Fibroblast of skin of back (primary cell): ENCODE measurements around the gene MSLN. TPM values are rescaled to one million over a fixed set of nuclear protein-coding genes. Genes with fewer than 3 reads are reported as not detected.

Experiments
- DNase-seq: peaks from one replicate; pipeline ENCODE4 v3.0.0-alpha.2; 2013
- polyA plus RNA-seq, 2 experiments: library from polyadenylated mRNA; unstranded; fragments of 120-200 nt; gene quantifications; one replicate each; pipeline ENCODE4 v1.2.1, GENCODE V29; 2013; ENCODE audit not compliant: insufficient read length in 2 of 2

Gene MSLN
- polyA plus RNA-seq (2013, experiment 1 of 2; ENCODE audit: insufficient read length), result 0.29 TPM
- 0.14 TPM for polyA plus RNA-seq (2013, experiment 2 of 2; ENCODE audit: insufficient read length)

GRCh38 chr16:760545-761343, at the start of gene MSLN:
Gene MSLN, plus strand, starts transcription at chr16:760734. Its CDS starts 1,947 bp downstream, at chr16:762681.
- no peak for DNase-seq

- DNase-seq, result no peak
Observed at GRCh38 chr16:711084-711483, 49.5 kb upstream of the MSLN start.

DNA sequence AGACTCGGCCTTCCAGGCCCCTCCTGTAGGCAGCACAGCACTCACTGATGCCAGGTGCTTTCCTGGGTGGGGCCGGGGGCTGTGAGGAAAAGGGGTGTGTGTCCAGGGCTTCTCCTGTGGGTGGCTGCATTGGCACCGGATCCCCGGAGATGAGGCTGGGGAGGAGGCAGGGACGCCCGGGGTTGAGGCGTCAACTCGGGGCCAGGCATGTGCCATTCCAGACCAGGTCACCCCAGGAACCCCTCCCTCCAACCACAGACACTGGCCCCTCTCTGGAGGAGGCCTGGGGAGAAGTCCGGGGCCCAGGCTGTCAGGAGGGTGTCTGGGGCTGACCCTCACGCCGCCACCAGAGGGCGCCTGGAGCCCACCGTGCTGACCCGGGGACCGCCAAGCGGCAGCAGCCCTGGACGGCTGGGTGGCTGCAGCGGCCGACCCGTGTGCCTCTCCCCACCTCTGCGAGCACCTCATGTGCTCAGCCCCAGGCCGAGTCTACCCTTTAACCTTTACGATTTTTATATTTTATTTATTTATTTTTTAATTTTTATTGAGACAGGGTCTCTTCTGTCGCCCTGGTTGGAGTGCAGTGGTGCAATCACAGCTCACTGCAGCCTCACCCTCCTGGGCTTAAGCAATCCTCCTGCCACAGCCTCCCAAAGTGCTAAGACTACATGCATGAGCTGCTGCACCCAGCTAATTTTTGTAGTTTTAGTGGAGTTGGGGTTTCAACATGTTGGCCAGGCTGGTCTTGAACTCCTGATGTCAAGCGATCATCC, 48.8 kb upstream of the MSLN start:
- peak; percentile 60 for DNase-seq

GRCh38 chr16:712740-713250, 47.7 kb upstream of the MSLN start:
- DNase-seq, result peak; percentile 98

DNA sequence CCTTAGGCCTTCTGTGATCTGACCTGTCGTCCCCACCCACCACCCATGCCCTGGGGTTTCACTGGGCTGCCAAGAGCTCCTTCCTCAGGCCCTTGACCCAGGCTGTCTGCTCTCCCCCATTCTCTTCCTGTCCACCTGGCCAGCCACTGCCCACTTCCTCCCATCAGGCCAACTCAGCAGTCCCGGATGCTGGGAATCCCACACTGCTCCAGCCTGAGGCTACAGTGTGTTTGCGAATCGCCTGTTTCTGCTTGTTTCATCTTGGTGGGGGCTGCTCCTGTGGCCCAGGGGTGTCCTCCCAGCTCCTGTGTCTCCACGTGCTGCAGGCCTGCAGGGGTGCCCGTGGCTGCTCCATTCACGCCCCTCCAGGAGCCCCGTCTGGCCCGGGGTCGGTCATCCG, 46.5 kb upstream of the MSLN start:
- DNase-seq, result no peak

DNA sequence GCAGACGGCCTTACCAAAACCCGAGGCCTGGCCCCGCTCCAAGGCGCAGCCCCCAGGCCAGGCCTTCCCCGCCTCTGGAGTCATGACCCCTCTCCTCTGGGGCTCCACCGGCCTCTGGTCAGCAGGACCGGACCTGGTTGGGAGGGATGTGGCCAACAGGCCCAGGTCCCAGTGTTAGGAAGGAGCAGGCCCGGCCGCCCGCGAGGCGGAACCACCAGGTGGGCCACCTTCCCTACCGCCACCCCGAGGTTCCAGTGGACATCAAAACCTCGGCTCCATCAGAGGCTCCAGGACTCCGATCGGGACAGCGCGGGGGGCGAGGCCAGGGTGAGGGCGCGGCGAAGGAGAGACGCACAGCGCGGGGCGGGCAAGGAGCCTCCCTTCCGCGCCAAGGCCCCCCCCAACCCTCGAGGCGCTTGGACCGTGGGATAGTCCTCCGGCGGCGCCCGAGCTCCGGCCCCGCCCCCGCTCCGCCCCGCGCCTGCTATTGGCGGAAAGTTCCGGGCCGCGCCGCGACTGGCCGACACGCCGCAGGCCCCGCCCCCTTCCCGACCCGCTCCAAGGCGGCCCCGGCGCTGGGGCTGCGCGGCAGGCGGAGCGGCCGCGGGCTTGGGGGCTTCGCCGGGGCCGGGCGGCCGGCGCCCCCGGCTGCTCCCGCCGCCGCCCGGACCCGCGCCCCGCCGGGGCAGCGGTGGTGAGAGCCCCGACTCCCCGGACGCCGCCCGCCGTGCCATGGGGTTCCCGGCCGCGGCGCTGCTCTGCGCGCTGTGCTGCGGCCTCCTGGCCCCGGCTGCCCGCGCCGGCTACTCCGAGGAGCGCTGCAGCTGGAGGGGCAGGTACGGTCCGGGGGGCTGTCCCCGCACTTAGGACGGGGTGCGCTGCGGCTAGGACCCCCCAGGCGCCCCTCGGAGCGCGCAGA, 45.7 kb upstream of the MSLN start, which contains the start of gene METRN:
Gene METRN (plus strand): TSS at position 561 of the 919 bp plus-strand sequence. CDS start 172 bp downstream, at position 733.
- DNase-seq, result peak; percentile 87

GRCh38 chr16:715477-716199, 44.9 kb upstream of the MSLN start:
- DNase-seq, result peak; percentile 45

- peak; percentile 18 for DNase-seq
Observed at GRCh38 chr16:716200-716568, 44.4 kb upstream of the MSLN start.

DNA sequence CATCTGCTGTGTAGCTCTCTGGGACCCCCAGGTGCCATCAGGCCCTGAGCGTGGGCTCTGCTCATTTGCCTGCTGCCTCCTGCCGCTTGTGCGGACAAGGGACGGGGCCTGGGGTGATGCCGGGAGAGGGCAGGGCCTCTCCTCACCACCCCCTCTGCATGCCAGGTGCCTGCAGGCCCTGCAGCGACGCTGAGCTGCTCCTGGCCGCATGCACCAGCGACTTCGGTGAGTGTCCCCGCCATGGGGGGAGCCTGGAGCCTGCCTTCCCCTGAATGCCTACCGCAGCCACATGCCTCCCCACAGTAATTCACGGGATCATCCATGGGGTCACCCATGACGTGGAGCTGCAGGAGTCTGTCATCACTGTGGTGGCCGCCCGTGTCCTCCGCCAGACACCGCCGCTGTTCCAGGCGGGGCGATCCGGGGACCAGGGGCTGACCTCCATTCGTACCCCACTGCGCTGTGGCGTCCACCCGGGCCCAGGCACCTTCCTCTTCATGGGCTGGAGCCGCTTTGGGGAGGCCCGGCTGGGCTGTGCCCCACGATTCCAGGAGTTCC, 43.7 kb upstream of the MSLN start:
- DNase-seq, result no peak

DNA sequence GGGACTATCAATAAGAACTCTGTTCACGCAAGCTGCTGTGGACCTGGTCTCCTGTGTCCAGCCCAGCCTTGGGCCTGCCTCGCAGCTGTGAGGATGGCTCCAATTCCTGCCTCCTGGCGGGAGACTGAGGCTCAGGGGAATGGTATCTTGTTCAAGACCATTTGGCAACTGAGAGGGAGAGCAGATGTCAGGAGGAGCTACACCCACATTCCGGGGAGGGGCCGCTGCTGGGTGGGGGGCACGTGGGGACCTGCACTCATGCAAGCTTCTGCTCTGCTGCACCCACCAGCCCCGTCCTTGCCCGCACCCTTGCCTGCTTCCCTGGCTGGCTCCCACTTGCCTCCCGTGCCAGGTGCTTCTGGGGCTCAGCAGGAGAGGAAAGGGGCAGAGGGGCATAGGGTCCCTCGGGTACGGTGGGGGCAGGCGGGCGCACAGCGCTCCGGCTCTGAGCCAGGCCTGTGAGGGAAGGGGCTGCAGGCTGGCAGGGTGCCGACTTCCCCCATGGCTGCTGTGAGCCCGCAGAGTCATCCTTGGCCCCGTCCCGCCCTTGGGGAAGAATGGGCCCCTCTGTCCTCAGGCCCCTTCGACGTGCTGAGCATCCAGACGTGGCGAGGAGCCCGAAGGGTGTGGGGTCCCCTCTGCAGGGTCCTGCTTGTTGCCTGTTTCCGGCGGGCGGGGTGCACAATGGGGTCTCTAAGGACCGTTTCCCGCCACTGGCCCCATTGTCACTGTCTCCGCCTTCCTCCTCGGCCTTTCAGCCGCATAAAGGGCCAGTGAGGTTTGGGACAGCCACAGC, 42.9 kb upstream of the MSLN start:
- no peak for DNase-seq

DNA sequence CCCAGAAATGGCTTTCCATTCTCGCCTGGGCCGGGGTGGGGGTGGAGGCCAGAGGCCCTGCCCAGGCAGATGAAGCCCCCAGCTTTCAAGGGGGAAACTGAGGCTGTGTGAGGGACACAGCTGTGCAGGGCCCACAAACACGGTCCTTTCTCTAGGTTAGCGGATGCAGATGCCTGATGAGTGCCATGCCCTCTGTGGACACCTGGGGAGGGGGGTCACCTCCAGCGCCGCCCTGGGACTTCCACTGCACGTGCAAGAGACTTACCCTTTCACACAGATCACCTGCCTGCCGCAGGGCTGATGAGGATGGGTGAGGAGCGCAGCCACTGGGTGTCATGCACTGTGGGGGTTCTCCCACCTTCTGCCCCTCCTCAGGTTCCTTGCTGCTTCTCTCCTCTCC, 42.1 kb upstream of the MSLN start:
- no peak for DNase-seq

- DNase-seq, result no peak
Observed at GRCh38 chr16:718922-719321, 41.6 kb upstream of the MSLN start.

- DNase-seq, result peak; percentile 19
Observed at GRCh38 chr16:719815-720446, 40.6 kb upstream of the MSLN start.

- peak; percentile 75 for DNase-seq
Observed at GRCh38 chr16:720447-720989, 40.0 kb upstream of the MSLN start.

DNA sequence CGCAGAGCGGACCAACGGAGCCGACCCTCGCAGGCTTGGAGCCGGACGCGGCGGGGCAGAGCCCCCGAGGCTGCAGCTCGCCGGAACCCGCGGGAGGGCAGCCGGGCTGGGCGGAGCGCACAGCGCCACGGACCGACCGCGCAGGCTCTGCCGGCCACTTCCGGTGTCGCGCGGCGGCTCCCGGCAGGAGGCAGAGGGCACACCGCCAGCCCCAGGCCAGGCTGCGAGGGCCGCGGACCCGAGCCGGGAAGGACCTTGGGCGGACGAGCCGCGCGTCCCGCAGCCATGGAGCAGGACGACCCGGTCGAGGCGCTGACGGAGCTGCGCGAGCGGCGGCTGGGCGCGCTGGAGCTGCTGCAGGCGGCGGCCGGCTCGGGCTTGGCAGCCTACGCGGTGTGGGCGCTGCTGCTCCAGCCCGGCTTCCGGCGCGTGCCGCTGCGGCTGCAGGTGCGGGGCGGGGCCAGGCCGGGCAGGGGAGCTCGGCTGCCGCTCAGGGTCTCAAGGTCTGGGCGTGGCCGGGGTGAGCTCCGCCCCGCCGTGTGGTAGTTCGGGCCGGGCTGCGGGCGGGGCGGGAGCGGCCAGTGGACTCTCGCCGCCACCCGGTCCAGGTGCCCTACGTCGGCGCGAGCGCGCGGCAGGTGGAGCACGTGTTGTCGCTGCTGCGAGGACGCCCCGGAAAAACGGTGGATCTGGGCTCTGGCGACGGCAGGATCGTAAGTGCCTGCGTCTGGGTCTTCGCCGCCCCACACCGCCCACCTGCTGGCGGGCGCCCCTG, 39.4 kb upstream of the MSLN start, which contains the start of gene ANTKMT:
Gene ANTKMT (plus strand): TSS at position 157 of the 775 bp plus-strand sequence. CDS start 129 bp downstream, at position 286.
- DNase-seq, result peak; percentile 73

DNA sequence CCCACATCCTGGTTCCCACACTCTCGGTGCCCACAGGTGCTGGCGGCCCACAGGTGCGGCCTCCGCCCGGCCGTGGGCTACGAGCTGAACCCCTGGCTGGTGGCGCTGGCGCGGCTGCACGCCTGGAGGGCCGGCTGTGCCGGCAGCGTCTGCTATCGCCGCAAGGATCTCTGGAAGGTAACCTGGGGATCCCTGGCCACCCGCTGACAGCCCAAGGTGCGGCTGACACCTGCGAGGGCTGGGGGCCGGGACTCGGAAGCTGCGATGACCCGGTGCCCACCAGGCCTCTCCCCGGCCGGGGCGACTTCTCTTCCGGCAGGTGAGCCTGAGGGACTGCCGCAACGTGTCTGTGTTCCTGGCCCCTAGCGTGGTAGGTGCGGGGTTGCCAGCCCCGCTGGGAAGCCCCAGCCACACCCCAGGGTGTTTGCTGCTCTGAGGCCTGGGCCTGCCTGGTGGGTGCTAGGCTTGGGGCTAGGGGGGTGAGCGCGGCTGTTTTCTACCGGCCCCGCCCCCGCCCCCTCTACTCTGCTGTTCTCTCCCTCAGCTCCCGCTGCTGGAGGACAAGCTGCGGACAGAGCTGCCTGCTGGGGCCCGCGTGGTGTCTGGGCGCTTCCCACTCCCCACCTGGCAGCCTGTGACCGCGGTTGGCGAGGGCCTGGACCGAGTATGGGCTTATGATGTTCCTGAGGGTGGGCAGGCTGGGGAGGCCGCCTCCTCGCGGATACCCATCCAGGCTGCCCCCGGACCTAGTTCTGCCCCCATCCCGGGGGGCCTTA, 38.6 kb upstream of the MSLN start:
- DNase-seq, result no peak

GRCh38 chr16:722835-723633, 37.5 kb upstream of the MSLN start:
- no peak for DNase-seq
